DMS153 treated with DMSO at 0.1 percent for 48 hours (cell line): ENCODE measurements around the gene POM121L2.

Experiments used
- DNase-seq: peaks from one replicate; lab custom pipeline; 2025; ENCODE audit not compliant: unreplicated experiment; lab: John Stamatoyannopoulos, UW

The POM121L2 gene

GRCh38 chr6:27260836-27261375 is 51.2 kb downstream of the POM121L2 start:
- no peak for DNase-seq

- no peak for DNase-seq
Observed at GRCh38 chr6:27260369-27260768, 51.7 kb downstream of the POM121L2 start.
